B cell (primary cell): ENCODE results near the gene NPEPPS.

Experiments
- CTCF ChIP-seq: fragments of 200-600 bp; IDR thresholded peaks from one replicate; pipeline ENCODE4 v1.8.0; 2022; ENCODE audit warnings: antibody characterized with exemption, mild to moderate bottlenecking
- EZH2 ChIP-seq: IDR thresholded peaks from 2 replicates; pipeline ENCODE4 v1.6.1; 2012; ENCODE audit warnings: borderline replicate concordance, low read depth, mild to moderate bottlenecking, moderate library complexity, low read length; ENCODE audit not compliant: insufficient read depth, poor library complexity, severe bottlenecking

- TF ChIP-seq CTCF = no peak
- no peak for TF ChIP-seq EZH2
Observed at GRCh38 chr17:47643116-47643515, 112.2 kb downstream of the NPEPPS start.
